ENCODE measurements around the gene CD180. TPM values are rescaled to one million over a fixed set of nuclear protein-coding genes. Genes with fewer than 3 reads are reported as not detected.

The CD180 gene
- total RNA-seq, 1 experiment from 2014 or later: not detected

GRCh38 chr5:67188274-67189078 is 8.1 kb downstream of the CD180 start:
- no peaks in the 10 kb centered on the region for H3K36me3 ChIP-seq (ENCODE audit: control insufficient read depth, insufficient read depth, low read length)
- H3K4me1 Mint-ChIP-seq (ENCODE audit: low read depth, unreplicated experiment): no peaks in the 10 kb centered on the region
- H3K27me3 ChIP-seq (replicated peaks; ENCODE audit: control insufficient read depth, insufficient read depth, low read length): no peaks in the 10 kb centered on the region
- intact Hi-C loops (cut with micrococcal nuclease; ENCODE audit: unreplicated experiment): no loop called here
- H3K9me3 ChIP-seq: no peaks in the 10 kb centered on the region
- no peak overlapping the region for H3K4me3 Mint-ChIP-seq (ENCODE audit: unreplicated experiment)
- H3K4me1 ChIP-seq: no peaks in the 10 kb centered on the region
- ChIA-PET CTCF (no interaction called here), POLR2A (no interaction called here)
- no peak for DNase-seq
- no peak for TF ChIP-seq CTCF (IDR thresholded peaks at IDR 0.05; ENCODE audit: insufficient read depth in 1 of 2, low read depth in 1 of 2, low read length in 1 of 2, severe bottlenecking in 1 of 2, unreplicated experiment in 1 of 2)
- BruUV-seq (replicated peaks): no TSS peak
- H3K9me3 Mint-ChIP-seq (ENCODE audit: unreplicated experiment): no peaks in the 10 kb centered on the region
- H3K4me3 ChIP-seq (ENCODE audit: low read depth, low read length): no peak overlapping the region
- no peaks in the 10 kb centered on the region for H3K36me3 Mint-ChIP-seq (ENCODE audit: insufficient read depth, unreplicated experiment)
- H3K27me3 Mint-ChIP-seq (ENCODE audit: insufficient read depth, unreplicated experiment): peaks cover 5% of the 10 kb centered on the region
- no peak overlapping the region for H3K27ac Mint-ChIP-seq (ENCODE audit: unreplicated experiment)

DNA sequence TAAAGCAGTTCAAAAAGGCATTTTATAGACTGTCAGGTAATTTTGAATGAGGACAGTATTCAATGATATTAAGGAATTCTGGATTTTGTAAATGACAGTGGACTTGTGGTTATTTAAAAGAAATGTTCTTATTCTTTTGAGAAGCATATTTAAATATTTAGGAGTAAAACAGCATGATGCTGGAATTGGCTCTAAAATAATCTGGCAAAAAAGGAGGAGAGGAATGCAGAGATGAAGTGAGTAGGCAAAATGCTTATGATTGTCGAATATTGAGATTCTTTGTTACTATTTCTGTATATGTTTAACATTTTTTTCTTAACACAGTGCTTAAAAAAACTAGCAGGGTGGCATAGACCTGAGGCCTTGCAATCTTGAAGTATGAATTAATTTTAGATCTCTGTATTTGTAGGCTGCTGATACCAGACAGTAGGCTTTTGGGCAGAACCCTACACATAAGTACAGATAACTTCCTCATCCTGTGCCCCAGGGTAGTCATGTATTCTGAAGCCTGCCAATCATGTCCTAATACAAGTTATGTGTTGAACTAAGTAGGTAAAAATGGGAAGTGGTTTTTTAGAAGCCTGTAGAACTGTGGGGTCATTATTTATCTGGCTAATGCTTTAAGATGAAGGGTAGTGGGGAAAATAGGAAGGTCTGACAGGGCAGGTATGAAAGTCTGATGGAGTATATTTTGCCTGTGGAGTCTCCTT is 9.4 kb downstream of the CD180 start:
- CTCF ChIA-PET: no interaction called here
- Histone ChIP-seq H3K4me1 (no peaks in the 10 kb centered on the region), H3K4me3 (ENCODE audit: low read depth, low read length) (no peak overlapping the region), H3K9me3 (no peaks in the 10 kb centered on the region), H3K36me3 (ENCODE audit: control insufficient read depth, insufficient read depth, low read length) (no peaks in the 10 kb centered on the region), H3K27me3 (replicated peaks; ENCODE audit: control insufficient read depth, insufficient read depth, low read length) (no peaks in the 10 kb centered on the region)
- BruUV-seq (replicated peaks): no TSS peak
- intact Hi-C loops (cut with micrococcal nuclease; ENCODE audit: unreplicated experiment): no loop called here
- no peaks in the 10 kb centered on the region for H3K4me1 Mint-ChIP-seq (ENCODE audit: low read depth, unreplicated experiment)
- H3K36me3 Mint-ChIP-seq (ENCODE audit: insufficient read depth, unreplicated experiment): no peaks in the 10 kb centered on the region
- no peak overlapping the region for H3K4me3 Mint-ChIP-seq (ENCODE audit: unreplicated experiment)
- TF ChIP-seq CTCF (IDR thresholded peaks at IDR 0.05; ENCODE audit: insufficient read depth in 1 of 2, low read depth in 1 of 2, low read length in 1 of 2, severe bottlenecking in 1 of 2, unreplicated experiment in 1 of 2): no peak
- POLR2A ChIA-PET: no interaction called here
- DNase-seq: no peak
- no peaks in the 10 kb centered on the region for H3K9me3 Mint-ChIP-seq (ENCODE audit: unreplicated experiment)
- peaks cover 5% of the 10 kb centered on the region for H3K27me3 Mint-ChIP-seq (ENCODE audit: insufficient read depth, unreplicated experiment)
- H3K27ac Mint-ChIP-seq (ENCODE audit: unreplicated experiment): no peak overlapping the region

- Histone ChIP-seq H3K9me3 (no peaks in the 10 kb centered on the region), H3K27me3 (replicated peaks; ENCODE audit: control insufficient read depth, insufficient read depth, low read length) (no peaks in the 10 kb centered on the region), H3K36me3 (ENCODE audit: control insufficient read depth, insufficient read depth, low read length) (no peaks in the 10 kb centered on the region), H3K4me3 (ENCODE audit: low read depth, low read length) (no peak overlapping the region), H3K4me1 (no peaks in the 10 kb centered on the region)
- no peak for DNase-seq
- TF ChIP-seq CTCF (IDR thresholded peaks at IDR 0.05; ENCODE audit: insufficient read depth in 1 of 2, low read depth in 1 of 2, low read length in 1 of 2, severe bottlenecking in 1 of 2, unreplicated experiment in 1 of 2): no peak
- BruUV-seq (replicated peaks): no TSS peak
- CTCF ChIA-PET: no interaction called here
- POLR2A ChIA-PET: no interaction called here
- Mint-ChIP-seq H3K9me3 (ENCODE audit: unreplicated experiment) (no peaks in the 10 kb centered on the region), H3K27ac (ENCODE audit: unreplicated experiment) (no peak overlapping the region), H3K4me3 (ENCODE audit: unreplicated experiment) (no peak overlapping the region), H3K36me3 (ENCODE audit: insufficient read depth, unreplicated experiment) (no peaks in the 10 kb centered on the region), H3K4me1 (ENCODE audit: low read depth, unreplicated experiment) (no peaks in the 10 kb centered on the region), H3K27me3 (ENCODE audit: insufficient read depth, unreplicated experiment) (peaks cover 5% of the 10 kb centered on the region)
- intact Hi-C loops (cut with micrococcal nuclease; ENCODE audit: unreplicated experiment): no loop called here
These were observed 12.7 kb downstream of the CD180 start for GRCh38 chr5:67183859-67184258.

Measured in Caco-2 (cell line).